ENCODE data around the gene RAB7A.
"Not testable (repeated sequence)": the region's sequence is repeated elsewhere in the genome, so short reads cannot be mapped to it uniquely, and the experiment has no call there.

The RAB7A gene

GRCh38 chr3:128823631-128824030 is 97.6 kb downstream of the RAB7A start:
- no peak for DNase-seq

GRCh38 chr3:128824132-128824850 is 98.3 kb downstream of the RAB7A start:
- DNase-seq, result no peak

GRCh38 chr3:128825117-128825725 is 99.2 kb downstream of the RAB7A start:
- DNase-seq, result no peak

GRCh38 chr3:128829087-128829486 is 103.1 kb downstream of the RAB7A start:
- DNase-seq, result not testable (repeated sequence)

GRCh38 chr3:128829925-128830625 is 104.1 kb downstream of the RAB7A start:
- DNase-seq, result not testable (repeated sequence)

- not testable (repeated sequence) for DNase-seq
These were observed 104.8 kb downstream of the RAB7A start for GRCh38 chr3:128830762-128831161.

- not testable (repeated sequence) for DNase-seq
These were observed 107.0 kb downstream of the RAB7A start for GRCh38 chr3:128832979-128833378.

GRCh38 chr3:128835096-128835495 is 109.1 kb downstream of the RAB7A start:
- DNase-seq, result no peak

GRCh38 chr3:128841926-128842920 is 116.2 kb downstream of the RAB7A start:
- no peak for DNase-seq

- no peak for DNase-seq
These were observed 118.5 kb downstream of the RAB7A start for GRCh38 chr3:128844502-128844901.

- no peak for DNase-seq
These were observed 119.3 kb downstream of the RAB7A start for GRCh38 chr3:128845119-128845777.

- no peak for DNase-seq
These were observed 119.9 kb downstream of the RAB7A start for GRCh38 chr3:128845778-128846485.

GRCh38 chr3:128846486-128846891 is 120.5 kb downstream of the RAB7A start:
- DNase-seq, result no peak

GRCh38 chr3:128847666-128848370 is 121.8 kb downstream of the RAB7A start:
- DNase-seq, result no peak

GRCh38 chr3:128848936-128849335 is 123.0 kb downstream of the RAB7A start:
- DNase-seq, result no peak

GRCh38 chr3:128849911-128850455 is 124.0 kb downstream of the RAB7A start:
- no peak for DNase-seq

GRCh38 chr3:128850544-128850943 is 124.6 kb downstream of the RAB7A start:
- DNase-seq, result no peak

- DNase-seq, result no peak
These were observed 125.6 kb downstream of the RAB7A start for GRCh38 chr3:128851601-128852000.

GRCh38 chr3:128853826-128854225 is 127.8 kb downstream of the RAB7A start:
- DNase-seq, result no peak

- DNase-seq, result no peak
These were observed 128.5 kb downstream of the RAB7A start for GRCh38 chr3:128854475-128854874.

- no peak for DNase-seq
These were observed 129.6 kb downstream of the RAB7A start for GRCh38 chr3:128855569-128855968.
